Measurements from ENCODE around the gene CCDC116. TPM values are rescaled to one million over a fixed set of nuclear protein-coding genes. Genes with fewer than 3 reads are reported as not detected.

CCDC116 gene
- total and polyA plus RNA-seq, 2 experiments from 2014 or later = 0.14 TPM; not detected in 1

DNA sequence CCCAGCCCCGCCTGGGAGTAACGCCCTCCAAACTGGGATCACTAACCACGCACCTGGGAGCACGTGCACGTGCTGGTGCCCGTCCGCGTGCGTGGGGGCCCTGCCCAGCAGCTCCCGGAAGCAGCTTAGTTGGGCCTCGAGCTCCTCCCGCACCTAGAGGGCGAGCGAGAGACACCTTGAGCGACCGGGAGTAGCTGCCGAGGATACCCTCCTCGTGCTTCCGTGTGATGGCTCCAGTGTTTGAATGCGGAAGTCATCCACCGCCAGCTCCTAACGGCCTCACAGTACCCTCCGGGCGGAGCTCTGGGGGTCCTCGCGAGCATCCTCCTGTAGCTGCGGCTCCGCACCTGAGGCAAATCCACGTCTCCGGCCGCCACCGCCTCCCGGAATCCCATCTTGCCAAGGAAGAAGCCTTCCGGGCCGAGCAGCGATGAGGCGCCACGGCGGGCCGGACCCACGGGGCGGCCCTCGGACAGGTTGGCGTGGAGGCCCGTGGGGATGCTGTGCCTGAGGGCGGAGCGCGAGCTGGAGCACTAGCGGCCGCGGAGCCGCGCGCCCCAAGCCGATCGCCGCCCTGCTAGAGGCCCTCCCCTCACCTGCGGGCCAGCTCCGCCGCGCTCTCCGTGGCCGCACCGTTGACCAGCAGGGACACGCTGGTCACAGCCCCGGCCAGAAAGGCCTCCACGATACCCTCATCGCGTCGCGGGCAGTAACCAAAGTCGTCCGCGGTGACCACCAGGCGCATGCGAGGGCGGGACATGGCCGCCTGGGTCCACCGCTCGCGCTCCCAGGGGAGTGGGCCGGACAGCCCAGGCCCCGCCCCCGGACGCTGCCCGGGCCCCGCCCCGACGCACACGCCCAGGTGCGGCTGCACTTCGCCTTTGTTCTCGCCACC lies 3.1 kb upstream of the CCDC116 start, which contains the start of gene YDJC:
TSS of gene YDJC (minus strand) at position 768 of the 895 bp plus-strand sequence. CDS start at position 760, 8 bp downstream.
- H3K27me3 ChIP-seq (ENCODE audit: insufficient read depth) = no peaks in the 10 kb centered on the region
- no peaks in the 10 kb centered on the region for H3K9me2 ChIP-seq (ENCODE audit: insufficient read depth)
- Mint-ChIP-seq H3K27ac (peak within 1 kb of the TSS; percentile 89), H3K4me3 (peak within 1 kb of the TSS; percentile 89), H3K9me3 (peaks cover 10% of the 10 kb centered on the region; the same call in 2 of the 3 replicates), H3K27me3 (ENCODE audit: insufficient read depth, low read depth, poor library complexity) (peaks cover 21% of the 10 kb centered on the region), H3K4me1 (peaks cover 17% of the 10 kb centered on the region), H3K36me3 (ENCODE audit: low read depth) (peaks cover 19% of the 10 kb centered on the region)
- no peak within 1 kb of the TSS for H3K27ac ChIP-seq (ENCODE audit: low read depth)
- ATAC-seq = peak; percentile 83
- peaks cover 11% of the 10 kb centered on the region for H3K79me2 ChIP-seq (replicated peaks; ENCODE audit: insufficient read depth)
- H4K20me1 ChIP-seq (replicated peaks; ENCODE audit: insufficient read depth) = peaks cover 31% of the 10 kb centered on the region
- TF ChIP-seq, protein P1, sequence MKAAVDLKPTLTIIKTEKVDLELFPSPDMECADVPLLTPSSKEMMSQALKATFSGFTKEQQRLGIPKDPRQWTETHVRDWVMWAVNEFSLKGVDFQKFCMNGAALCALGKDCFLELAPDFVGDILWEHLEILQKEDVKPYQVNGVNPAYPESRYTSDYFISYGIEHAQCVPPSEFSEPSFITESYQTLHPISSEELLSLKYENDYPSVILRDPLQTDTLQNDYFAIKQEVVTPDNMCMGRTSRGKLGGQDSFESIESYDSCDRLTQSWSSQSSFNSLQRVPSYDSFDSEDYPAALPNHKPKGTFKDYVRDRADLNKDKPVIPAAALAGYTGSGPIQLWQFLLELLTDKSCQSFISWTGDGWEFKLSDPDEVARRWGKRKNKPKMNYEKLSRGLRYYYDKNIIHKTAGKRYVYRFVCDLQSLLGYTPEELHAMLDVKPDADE (IDR thresholded peaks at IDR 0.05) = peak; percentile 8; the same call in 1 of the 2 replicates
- TF ChIP-seq, protein P2, sequence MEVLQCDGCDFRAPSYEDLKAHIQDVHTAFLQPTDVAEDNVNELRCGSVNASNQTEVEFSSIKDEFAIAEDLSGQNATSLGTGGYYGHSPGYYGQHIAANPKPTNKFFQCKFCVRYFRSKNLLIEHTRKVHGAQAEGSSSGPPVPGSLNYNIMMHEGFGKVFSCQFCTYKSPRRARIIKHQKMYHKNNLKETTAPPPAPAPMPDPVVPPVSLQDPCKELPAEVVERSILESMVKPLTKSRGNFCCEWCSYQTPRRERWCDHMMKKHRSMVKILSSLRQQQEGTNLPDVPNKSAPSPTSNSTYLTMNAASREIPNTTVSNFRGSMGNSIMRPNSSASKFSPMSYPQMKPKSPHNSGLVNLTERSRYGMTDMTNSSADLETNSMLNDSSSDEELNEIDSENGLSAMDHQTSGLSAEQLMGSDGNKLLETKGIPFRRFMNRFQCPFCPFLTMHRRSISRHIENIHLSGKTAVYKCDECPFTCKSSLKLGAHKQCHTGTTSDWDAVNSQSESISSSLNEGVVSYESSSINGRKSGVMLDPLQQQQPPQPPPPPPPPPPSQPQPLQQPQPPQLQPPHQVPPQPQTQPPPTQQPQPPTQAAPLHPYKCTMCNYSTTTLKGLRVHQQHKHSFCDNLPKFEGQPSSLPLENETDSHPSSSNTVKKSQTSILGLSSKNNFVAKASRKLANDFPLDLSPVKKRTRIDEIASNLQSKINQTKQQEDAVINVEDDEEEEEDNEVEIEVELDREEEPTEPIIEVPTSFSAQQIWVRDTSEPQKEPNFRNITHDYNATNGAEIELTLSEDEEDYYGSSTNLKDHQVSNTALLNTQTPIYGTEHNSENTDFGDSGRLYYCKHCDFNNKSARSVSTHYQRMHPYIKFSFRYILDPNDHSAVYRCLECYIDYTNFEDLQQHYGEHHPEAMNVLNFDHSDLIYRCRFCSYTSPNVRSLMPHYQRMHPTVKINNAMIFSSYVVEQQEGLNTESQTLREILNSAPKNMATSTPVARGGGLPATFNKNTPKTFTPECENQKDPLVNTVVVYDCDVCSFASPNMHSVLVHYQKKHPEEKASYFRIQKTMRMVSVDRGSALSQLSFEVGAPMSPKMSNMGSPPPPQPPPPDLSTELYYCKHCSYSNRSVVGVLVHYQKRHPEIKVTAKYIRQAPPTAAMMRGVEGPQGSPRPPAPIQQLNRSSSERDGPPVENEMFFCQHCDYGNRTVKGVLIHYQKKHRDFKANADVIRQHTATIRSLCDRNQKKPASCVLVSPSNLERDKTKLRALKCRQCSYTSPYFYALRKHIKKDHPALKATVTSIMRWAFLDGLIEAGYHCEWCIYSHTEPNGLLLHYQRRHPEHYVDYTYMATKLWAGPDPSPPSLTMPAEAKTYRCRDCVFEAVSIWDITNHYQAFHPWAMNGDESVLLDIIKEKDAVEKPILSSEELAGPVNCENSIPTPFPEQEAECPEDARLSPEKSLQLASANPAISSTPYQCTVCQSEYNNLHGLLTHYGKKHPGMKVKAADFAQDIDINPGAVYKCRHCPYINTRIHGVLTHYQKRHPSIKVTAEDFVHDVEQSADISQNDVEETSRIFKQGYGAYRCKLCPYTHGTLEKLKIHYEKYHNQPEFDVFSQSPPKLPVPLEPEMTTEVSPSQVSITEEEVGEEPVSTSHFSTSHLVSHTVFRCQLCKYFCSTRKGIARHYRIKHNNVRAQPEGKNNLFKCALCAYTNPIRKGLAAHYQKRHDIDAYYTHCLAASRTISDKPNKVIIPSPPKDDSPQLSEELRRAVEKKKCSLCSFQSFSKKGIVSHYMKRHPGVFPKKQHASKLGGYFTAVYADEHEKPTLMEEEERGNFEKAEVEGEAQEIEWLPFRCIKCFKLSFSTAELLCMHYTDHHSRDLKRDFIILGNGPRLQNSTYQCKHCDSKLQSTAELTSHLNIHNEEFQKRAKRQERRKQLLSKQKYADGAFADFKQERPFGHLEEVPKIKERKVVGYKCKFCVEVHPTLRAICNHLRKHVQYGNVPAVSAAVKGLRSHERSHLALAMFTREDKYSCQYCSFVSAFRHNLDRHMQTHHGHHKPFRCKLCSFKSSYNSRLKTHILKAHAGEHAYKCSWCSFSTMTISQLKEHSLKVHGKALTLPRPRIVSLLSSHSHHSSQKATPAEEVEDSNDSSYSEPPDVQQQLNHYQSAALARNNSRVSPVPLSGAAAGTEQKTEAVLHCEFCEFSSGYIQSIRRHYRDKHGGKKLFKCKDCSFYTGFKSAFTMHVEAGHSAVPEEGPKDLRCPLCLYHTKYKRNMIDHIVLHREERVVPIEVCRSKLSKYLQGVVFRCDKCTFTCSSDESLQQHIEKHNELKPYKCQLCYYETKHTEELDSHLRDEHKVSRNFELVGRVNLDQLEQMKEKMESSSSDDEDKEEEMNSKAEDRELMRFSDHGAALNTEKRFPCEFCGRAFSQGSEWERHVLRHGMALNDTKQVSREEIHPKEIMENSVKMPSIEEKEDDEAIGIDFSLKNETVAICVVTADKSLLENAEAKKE (CRISPR knock-in tag; IDR thresholded peaks at IDR 0.05) = no peak
- TF ChIP-seq, protein P3, sequence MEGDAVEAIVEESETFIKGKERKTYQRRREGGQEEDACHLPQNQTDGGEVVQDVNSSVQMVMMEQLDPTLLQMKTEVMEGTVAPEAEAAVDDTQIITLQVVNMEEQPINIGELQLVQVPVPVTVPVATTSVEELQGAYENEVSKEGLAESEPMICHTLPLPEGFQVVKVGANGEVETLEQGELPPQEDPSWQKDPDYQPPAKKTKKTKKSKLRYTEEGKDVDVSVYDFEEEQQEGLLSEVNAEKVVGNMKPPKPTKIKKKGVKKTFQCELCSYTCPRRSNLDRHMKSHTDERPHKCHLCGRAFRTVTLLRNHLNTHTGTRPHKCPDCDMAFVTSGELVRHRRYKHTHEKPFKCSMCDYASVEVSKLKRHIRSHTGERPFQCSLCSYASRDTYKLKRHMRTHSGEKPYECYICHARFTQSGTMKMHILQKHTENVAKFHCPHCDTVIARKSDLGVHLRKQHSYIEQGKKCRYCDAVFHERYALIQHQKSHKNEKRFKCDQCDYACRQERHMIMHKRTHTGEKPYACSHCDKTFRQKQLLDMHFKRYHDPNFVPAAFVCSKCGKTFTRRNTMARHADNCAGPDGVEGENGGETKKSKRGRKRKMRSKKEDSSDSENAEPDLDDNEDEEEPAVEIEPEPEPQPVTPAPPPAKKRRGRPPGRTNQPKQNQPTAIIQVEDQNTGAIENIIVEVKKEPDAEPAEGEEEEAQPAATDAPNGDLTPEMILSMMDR (conservative IDR thresholded peaks at IDR 0.05; ENCODE audit: low read depth in 2 of 2) = peak; percentile 55 to 76
- TF ChIP-seq ZNF331 (CRISPR knock-in tag; IDR thresholded peaks at IDR 0.05; ENCODE audit: low read depth) (no peak), CREB1 (CRISPR knock-in tag; IDR thresholded peaks at IDR 0.05; ENCODE audit: low read depth) (peak; percentile 65), POLR2AphosphoS5 (IDR thresholded peaks at IDR 0.05; ENCODE audit: low read depth) (peak; percentile 88)
- DNase-seq (ENCODE audit: low spot score) = peak; percentile 96
- H3K4me1 ChIP-seq (ENCODE audit: insufficient read depth) = peaks cover 9% of the 10 kb centered on the region; the same call in 1 of the 2 replicates
- H3K4me2 ChIP-seq = peak within 1 kb of the TSS; percentile 93
- H2AFZ ChIP-seq = peak within 1 kb of the TSS; percentile 78; the same call in 1 of the 2 replicates
- peaks cover 8% of the 10 kb centered on the region for H3K36me3 ChIP-seq (ENCODE audit: insufficient read depth)
- peak within 1 kb of the TSS; percentile 98 for H3K4me3 ChIP-seq
- H3F3A ChIP-seq (replicated peaks; ENCODE audit: low read depth) = peaks cover 10% of the 10 kb centered on the region; the same call in 1 of the 2 replicates

All from GM23338 (cell line).